Urothelium cell line (cell line): Measurements from ENCODE around the gene NEURL3.
"Not testable (repeated sequence)": the region's sequence is repeated elsewhere in the genome, so short reads cannot be mapped to it uniquely, and the experiment has no call there.

ENCODE experiments used
- DNase-seq: peaks from one replicate; pipeline ENCODE4 v3.0.0; 2011; ENCODE audit warnings: low spot score, mixed read lengths
- FAIRE-seq: peaks from 2 replicates; lab custom pipeline; 2011; peaks lifted over from hg19 to GRCh38; lab: Jason Lieb, UNC

NEURL3 gene, protein sequence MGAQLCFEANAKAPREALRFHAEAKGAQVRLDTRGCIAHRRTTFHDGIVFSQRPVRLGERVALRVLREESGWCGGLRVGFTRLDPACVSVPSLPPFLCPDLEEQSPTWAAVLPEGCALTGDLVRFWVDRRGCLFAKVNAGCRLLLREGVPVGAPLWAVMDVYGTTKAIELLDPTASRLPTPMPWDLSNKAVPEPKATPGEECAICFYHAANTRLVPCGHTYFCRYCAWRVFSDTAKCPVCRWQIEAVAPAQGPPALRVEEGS

DNA sequence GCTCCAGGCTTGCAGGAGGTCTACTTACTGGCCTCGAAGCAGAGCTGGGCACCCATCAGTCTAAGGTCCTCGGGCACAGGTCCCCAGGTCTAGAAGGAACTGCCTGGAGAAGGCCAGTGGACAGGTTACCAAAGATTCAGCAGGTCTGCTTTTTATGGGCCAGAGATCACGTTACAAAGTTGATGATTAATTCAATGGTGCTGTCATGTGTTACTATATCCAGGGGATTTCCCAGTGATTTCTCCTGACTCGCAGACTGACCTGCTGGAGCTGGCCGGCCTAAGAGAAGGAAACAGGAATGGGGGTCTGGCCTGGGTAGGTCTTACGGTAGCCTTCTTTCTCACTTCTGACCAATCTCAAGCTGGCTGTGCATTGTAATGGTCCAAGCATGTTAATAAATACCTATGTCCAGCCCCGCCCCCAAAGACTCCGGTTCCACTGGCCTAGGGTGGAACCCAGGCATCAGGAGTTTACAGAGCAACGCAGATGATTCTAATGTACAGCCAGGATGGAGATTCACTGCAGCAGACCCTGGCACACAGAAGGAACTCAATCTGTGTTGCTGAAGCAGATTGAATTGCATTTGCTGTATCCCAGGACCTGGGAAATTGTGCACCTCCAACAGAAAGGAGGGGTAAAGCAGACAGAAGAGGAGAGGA lies at the start of gene NEURL3:
Gene NEURL3 (minus strand): TSS at position 127 of the 659 bp plus-strand sequence. CDS start 71 bp downstream, at position 56.
- DNase-seq: peak; percentile 67
- no peak for FAIRE-seq

DNA sequence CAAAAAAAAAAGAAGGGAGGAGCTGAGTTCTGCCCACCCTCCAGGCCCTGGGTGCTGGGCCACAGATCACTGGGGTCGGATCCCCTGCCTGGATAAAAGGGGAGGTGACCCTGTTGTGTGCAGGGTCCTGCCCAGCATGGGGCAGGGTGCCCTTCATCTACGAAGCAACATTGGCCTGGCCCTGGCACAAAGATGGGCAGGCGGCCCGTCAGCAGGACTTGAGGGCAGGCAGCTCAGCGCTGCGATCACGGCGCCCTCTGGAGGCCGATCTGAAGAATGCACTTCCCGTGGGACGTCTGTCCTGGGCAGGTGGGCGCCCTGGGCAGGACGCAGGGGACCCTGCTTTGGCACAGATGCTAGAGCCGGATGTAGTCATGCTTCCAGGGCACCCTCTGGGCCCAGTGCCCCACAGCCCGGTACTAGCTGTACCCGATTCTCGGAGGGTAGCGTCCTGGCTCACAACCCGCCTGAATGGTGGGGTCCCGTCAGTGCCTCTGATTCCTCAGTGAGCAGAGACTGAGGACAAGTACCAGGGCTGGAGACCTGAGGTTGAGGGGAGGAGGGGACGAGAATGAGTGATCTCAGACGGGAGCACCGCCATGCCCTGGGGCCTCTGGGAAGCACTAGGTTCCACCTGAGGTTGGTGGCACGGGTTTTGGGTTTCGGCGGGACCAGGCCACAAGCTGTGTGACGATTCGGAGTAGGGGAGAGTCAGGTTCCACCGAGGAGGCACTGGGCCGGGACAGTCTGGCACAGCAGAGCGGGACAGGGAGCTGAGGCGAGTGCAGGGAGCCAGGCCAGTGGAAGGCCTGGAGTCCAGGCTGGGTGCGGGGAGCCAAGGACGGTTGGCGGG lies 49.4 kb upstream of the NEURL3 start:
- FAIRE-seq (peak; percentile 55), DNase-seq (peak; percentile 78)

DNA sequence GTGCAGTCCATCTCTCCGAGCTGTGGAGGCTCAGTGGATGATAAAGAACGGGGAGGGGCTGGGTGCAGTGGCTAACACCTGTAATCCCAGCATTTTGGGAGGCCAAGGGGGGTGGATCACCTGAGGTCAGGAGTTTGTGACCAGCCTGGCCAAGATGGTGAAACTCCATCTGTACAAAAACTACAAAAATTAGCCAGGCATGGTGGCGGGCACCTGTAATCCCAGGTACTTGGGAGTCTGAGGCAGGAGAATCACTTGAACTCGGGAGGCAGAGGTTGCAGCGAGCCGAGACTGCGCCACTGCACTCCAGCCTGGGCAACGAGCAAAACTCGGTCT lies 48.8 kb upstream of the NEURL3 start:
- not testable (repeated sequence) for DNase-seq, FAIRE-seq

DNA sequence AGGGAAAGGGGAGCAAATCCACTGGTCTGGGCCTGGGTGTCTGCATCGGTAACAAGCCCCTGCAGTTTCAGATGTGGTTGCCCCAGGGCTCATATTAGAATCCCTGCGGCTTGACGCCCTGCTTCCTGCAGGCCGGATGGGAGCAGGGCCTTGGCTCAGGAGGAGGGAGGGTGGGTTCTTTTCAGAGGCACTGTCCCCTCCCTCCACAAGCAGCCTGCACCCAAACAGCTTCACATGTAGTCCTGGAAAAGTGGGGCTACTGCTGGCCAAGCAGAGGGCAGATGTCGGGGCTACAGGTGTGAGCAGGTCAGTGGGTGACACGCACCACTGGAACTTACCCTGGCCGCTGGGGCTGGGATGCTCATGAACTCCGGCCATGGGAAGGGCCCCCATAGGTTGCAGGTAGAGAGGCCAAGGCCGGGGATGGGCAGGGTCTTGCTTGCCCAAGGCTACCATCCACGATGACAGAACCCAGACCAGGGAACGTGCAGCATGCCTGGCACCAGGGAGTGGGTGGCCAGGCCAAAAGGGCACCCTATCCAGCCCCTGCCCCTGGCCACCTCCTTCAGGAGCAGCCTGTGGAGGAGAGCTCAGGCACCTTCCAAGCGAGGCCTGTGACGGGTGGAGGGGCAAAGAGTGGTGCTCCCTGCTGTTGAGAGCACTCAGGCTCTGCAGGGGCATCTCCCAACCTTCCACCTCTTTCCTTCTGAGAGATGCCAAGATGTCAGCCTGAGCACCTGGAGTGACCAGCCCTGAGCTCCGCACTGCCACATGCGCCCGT lies 48.2 kb upstream of the NEURL3 start:
- no peak for FAIRE-seq
- no peak for DNase-seq

DNA sequence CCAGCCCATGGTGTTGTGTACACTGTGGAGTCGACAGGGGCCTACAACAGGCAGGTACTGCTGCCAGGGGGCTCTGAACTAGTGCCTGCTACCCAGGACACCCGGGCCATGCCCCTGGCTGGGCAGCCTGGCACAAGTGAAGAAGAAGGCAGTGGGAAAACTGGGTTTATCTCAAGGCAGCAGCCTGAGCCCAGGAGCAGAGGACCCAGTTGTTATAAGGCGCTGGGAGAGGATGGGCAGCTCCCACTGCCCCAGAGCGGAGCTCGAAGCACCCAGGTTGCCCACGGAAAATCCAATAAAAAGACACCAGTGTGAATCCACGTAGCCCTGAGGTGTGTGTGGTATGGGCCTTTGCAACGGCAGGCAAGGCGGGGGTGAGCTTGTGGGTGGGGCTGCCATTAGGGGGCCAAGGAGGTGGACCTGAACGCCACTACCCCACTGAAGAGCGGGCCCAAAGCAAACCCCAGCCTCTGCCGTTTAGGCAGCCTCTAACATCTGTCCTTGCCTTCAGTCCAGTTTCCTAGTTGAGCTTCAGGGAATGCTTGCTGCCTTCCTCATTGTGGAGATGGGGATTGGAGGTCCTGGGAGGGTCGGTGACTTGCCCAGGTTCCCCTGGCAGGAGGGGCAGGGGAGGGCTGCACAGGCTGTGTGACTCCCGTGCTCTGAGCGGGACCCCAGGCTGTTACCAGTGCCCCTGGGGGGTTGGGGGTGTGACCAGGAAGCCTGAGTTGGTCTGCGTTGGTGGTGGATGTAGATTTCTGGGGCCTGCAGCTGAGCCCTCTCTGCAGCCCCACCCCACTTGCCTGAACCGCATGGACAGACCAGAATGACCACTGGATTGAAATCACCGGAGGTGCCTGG lies 47.4 kb upstream of the NEURL3 start:
- DNase-seq: no peak
- no peak for FAIRE-seq

DNA sequence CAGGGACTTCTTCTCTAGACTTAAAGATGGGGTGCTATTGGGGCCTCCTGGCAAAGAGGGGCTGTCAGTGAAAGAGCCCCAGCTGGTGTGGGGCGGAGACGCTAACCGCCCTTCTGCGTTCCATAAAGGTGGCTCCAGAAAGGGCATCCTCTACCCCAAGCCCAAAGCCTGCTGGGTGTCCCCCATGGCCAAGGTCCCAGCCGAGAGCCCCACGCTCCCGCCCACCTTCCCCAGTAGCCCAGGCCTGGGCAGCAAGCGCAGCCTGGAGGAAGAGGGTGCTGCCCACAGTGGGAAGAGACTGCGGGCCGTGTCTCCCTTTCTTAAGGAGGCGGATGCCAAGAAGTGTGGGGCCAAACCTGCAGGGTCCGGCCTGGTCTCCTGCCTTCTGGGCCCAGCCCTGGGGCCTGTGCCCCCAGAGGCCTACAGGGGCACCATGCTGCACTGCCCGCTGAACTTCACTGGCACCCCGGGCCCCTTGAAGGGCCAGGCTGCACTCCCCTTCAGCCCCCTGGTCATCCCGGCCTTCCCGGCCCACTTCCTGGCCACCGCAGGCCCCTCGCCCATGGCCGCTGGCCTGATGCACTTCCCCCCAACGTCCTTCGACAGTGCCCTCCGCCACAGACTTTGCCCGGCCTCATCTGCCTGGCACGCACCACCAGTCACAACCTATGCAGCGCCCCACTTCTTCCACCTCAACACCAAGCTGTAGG lies 46.6 kb upstream of the NEURL3 start:
- FAIRE-seq (no peak), DNase-seq (no peak)

DNA sequence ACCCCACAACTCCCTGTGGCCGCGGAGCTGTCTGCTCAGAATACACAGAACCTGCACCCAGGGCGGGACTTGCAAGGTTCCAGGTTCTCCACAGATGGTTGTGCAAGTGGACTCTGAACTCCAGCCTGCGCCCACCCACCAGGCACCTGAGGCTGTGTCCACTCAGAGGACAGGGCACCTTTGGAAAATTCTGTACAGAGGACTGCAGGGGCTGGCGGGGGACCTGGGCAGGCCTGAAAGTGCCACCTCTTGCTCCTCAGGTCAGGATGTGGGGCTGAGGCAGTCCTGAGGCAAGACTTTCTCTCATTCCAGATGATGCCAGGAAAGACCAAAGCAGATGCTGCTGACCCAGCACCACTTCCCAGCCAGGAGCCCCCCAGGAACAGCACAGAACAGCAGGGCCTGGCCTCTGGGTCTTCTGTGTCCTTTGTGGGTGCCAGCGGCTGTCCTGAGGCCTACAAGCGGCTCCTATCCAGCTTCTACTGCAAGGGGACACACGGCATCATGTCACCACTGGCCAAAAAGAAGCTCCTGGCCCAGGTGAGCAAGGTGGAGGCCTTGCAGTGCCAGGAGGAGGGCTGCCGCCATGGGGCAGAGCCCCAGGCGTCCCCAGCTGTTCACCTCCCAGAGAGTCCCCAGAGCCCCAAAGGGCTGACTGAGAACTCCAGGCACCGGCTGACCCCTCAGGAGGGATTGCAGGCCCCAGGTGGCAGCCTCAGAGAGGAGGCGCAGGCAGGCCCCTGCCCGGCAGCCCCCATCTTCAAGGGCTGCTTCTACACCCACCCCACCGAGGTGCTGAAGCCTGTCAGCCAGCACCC lies 45.8 kb upstream of the NEURL3 start:
- no peak for FAIRE-seq
- no peak for DNase-seq

DNA sequence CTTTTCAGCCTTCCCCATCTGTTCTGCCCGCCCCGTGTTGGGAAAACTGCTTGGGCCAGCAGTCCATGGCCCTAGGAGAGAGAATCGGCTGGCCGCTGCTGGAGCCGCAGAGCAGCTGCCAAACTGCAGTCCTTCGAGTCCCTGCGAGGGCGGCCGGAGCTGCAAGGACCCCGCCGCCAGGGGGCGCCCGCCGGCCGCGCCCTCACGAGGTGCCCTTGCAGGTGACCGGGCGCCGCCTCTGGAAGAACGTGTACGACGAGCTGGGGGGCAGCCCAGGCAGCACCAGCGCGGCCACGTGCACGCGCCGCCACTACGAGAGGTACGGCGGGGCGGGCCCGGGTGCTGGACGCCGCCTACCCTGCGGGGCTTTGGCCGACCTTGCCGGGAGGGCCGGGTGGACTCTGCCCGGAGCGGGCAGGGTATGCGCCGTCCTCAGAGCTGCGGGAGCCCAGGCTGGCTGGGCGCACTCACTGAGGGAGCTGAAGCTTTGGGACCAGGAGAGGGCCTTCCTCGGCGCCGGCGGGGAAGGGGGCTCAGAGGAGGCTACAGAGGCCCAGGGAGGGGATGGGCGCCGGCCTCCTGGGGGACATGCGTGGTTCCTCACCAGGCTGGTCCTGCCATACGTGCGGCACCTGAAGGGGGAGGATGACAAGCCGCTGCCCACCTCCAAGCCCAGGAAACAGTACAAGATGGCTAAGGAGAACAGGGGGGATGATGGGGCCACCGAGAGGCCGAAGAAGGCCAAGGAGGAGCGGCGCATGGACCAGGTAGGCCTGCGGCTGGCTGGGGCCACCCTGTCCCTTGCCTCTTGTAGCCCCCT lies 45.0 kb upstream of the NEURL3 start:
- DNase-seq (peak; percentile 74), FAIRE-seq (no peak)

DNA sequence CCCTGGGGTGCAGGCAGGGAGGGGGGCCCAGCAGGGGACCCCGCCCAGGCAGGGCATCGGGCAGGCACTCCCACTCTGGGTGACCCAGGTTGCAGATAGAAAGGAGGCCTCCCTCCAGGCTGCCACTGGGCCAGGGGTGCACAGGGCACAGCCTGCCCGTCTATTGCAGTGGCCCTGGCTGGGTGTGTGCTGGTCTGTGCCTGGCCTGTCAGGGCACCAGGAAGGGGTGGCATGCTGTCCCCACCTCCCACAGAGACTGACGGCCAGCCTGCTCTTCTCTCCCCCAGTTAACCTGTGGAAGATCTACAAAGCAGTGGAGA lies 44.3 kb upstream of the NEURL3 start:
- DNase-seq (no peak), FAIRE-seq (peak; percentile 27)

DNA sequence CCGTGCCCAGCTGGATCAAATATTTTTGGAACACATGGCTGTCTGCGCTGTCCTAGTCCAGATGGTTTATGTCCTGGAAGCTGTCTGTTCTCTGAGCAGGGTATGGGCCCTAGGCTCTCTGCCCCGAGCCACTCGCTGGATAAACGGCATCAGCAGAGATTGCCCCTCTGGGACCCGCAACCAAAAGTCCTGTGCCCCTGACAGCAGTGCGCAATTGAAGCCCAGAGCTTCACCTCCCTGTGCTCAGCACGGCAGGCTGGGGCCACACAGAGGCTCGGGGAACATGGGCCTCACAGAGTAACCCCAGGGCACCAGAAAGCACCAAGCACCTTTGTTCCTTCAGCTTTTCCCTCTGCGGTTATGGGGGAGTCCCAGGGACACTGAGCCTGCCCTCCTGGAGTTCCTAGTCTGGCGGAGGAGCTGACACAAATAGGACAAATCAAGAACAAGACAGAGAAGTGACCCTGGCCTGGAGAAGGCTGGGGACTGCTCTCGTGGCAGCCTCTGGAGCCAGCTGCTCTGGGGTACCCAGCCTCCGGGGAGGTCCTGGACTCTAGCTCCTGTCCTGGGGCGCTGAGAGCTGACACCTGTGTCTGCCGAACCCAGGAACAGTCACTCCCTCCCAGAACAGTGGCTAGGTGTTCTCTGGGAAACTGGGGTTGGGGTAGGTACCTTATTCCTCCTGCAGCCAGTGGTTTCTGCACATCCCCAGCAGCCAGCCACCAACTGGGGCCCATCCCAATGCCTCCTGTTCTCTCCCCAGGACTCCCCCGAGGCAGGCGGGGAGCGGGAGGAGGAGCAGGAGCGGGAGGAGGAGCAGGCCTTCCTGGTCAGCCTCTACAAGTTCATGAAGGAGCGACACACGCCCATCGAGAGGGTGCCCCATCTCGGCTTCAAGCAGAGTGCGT lies 43.7 kb upstream of the NEURL3 start:
- no peak for DNase-seq
- no peak for FAIRE-seq

DNA sequence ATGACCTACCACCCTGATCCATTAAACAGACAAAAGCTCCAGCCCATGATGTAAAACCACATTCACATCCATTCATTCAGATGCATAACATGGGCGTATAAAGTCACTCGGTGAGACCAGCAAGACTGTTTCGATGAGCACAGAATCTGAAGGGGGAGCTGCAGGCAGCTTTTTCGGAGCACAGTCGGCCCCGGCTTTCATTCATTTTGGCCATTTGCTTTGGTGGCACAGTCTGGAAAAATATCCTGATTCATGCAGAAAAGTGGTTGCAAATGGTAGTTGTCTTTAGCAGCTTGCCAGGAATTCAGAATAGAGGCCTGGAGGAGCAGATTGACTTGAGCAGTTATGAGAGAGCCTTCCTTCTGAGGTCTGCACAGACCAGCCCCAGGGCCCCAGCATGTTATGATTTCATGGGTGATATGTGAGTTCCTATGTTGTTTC lies 42.6 kb upstream of the NEURL3 start:
- FAIRE-seq: no peak
- no peak for DNase-seq

DNA sequence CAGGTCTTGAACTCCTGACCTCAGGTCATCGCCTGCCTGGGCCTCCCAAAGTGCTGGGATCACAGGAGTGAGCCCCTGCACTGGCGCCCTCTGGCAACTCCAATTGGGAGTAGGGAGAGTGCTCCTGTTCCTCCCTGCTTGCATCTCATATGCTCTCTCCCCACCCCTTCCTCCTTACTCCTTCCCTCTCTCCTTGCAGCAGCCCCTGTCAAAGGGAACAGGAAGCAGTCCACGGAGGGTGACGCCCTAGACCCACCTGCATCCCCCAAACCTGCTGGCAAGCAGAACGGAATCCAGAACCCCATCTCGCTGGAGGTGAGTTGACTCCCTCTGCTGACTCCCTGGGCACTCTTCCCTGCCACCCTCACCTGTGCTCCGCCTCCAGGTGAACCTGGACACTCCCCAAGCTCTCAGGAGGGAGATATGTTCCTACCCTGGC lies 42.1 kb upstream of the NEURL3 start:
- DNase-seq (no peak), FAIRE-seq (no peak)

DNA sequence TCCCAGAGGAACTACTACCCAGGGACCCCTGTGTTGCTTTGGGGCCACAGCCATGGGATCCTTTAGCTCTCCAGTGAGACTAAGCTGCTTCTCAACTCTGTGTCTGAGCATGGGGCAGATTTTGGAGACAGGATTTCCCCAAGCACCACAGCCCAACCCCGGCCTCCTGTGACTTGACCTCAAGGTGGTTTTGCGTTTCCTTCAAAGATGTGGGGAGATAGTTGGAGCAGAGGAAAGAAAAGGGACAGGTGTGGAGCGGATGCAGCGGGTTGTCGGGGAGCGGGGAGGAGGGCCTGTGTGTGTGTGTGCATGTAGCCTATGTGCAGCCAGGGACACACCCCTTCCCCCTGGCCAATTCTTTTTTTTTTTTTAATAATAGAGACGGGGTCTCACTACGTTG lies 41.6 kb upstream of the NEURL3 start:
- DNase-seq (no peak), FAIRE-seq (no peak)

DNA sequence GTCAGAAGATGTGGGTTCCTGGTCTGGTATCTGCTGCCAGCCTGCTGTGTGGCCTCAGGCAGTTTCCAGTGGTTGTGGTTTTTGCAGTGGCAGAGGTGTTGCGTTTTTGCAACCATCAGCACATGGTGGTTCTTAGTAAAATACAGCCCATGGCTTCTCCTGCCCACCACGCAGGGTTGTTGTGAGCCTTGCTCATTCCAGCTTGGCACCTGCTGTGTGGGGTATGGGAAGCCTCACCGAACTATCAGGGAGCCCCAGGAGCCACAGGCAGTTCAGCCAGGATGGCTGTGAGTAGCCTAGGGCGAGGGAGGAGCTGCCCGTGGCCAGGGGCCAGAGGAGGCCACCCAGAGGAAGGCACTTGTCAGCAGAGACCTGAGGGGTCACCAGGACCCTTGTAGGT lies 41.2 kb upstream of the NEURL3 start:
- no peak for DNase-seq
- no peak for FAIRE-seq

DNA sequence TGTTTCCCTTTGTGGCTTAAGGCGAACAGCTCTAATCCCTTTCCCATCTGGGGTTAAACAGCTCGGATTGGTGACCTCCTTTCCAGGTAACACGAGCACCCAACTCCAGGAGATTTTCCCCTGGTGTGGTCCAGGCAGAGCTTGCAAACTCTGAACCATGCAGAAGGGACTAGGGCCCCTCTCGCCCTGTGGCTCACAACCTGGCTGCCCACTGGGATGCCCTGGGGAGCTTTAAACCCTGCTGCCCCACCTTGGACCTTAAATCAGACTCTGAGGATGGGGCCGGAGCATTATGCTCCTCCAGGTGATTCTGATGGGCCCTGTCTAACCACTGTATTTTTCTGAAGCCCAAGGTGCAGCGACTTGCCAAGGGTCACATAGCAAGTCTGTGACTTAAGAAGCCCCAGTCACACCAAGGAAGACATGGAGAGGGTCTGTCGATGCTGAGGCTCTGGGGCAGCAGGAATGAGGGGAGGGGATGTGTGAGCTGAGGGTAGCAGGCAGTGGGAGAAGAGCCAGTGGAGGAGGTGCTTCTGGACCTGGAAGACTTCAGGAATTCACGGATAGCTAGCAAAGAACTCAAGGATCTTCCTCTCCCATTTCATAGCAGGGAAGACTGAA lies 37.3 kb upstream of the NEURL3 start:
- DNase-seq (no peak), FAIRE-seq (peak; percentile 17)

DNA sequence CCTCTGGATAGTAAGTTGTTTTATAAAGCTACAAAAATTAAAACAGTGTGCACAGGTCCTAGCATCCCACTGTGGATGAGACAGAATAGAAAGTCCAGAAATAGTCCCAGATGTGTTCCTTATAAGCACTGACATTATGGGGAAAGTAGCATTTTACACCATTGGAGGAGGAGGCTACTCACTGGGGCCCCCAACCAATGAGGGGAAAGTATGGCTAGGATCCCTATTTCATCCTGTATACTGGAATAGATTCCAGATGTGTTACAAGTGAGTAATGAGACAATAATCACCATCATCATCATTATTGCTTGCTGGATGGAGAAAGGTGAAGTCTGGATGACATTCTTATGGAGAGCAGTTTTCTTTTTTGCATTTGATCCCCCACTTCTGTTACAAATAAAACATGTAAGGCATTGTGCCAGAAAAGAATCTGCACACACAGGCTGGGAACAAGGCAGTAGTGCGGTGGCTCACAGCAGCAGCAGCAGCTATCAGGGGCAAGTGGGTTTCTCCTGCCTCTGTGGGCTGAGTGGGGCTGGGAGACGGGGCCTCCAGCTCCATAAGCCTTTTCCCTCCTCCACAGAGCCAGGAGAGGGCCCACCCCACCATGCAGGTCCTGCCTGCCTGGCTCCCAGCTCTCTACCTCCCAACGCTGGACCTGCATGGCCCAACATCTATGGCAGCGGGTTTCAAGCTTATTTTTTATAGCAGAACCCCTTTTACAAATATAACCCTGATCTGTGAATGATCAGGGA lies 36.4 kb upstream of the NEURL3 start:
- FAIRE-seq (peak; percentile 69), DNase-seq (no peak)
